HG02981 (cell line): ENCODE measurements around the gene HDAC4.

Experiments
- ATAC-seq: cut with Tn5 transposase; IDR thresholded peaks from one replicate; pipeline ENCODE4 v1.9.1; 2021; ENCODE audit warnings: mild to moderate bottlenecking, moderate library complexity; ENCODE audit not compliant: unreplicated experiment

HDAC4 gene

GRCh38 chr2:239398521-239398921 lies 2.3 kb downstream of the HDAC4 start:
- ATAC-seq: no peak

GRCh38 chr2:239397931-239398471 lies 2.8 kb downstream of the HDAC4 start:
- no peak for ATAC-seq

GRCh38 chr2:239396881-239397681 lies 3.7 kb downstream of the HDAC4 start:
- no peak for ATAC-seq

- ATAC-seq: no peak
Measured at GRCh38 chr2:239395524-239395923, 5.3 kb downstream of the HDAC4 start.

GRCh38 chr2:239394978-239395377 lies 5.8 kb downstream of the HDAC4 start:
- ATAC-seq: no peak

- ATAC-seq: no peak
Measured at GRCh38 chr2:239394346-239394945, 6.4 kb downstream of the HDAC4 start.

- no peak for ATAC-seq
Measured at GRCh38 chr2:239393941-239394340, 6.9 kb downstream of the HDAC4 start.

GRCh38 chr2:239393388-239393940 lies 7.4 kb downstream of the HDAC4 start:
- no peak for ATAC-seq

- no peak for ATAC-seq
Measured at GRCh38 chr2:239392688-239393387, 8.0 kb downstream of the HDAC4 start.

GRCh38 chr2:239392072-239392357 lies 8.8 kb downstream of the HDAC4 start:
- no peak for ATAC-seq

GRCh38 chr2:239391286-239392071 lies 9.3 kb downstream of the HDAC4 start:
- ATAC-seq: no peak

GRCh38 chr2:239390546-239391285 lies 10.1 kb downstream of the HDAC4 start:
- no peak for ATAC-seq

GRCh38 chr2:239389414-239390329 lies 11.1 kb downstream of the HDAC4 start:
- no peak for ATAC-seq

GRCh38 chr2:239388236-239389151 lies 12.3 kb downstream of the HDAC4 start:
- ATAC-seq: no peak

- ATAC-seq: no peak
Measured at GRCh38 chr2:239387811-239388210, 13.0 kb downstream of the HDAC4 start.

- ATAC-seq: no peak
Measured at GRCh38 chr2:239386872-239387445, 13.9 kb downstream of the HDAC4 start.

GRCh38 chr2:239386001-239386670 lies 14.7 kb downstream of the HDAC4 start:
- no peak for ATAC-seq
